Memory B cell (primary cell): ENCODE results near the gene MFSD6.
"Not testable (repeated sequence)": the region's sequence is repeated elsewhere in the genome, so short reads cannot be mapped to it uniquely, and the experiment has no call there.

Experiments used
- ATAC-seq: fragments of 150-1000 bp; cut with Tn5 transposase; 2 replicates; pipeline ENCODE4 v1.10.0; 2021; ENCODE audit warnings: low read depth, mild to moderate bottlenecking, moderate library complexity
- DNase-seq, 2 donors: peaks; one replicate each; pipeline ENCODE4 v3.0.0; 2022; ENCODE audit warnings: low spot score in 2 of 2
- H3K27ac Mint-ChIP-seq: one replicate; pipeline ENCODE4 v1.8.0; 2022; ENCODE audit warnings: mild to moderate bottlenecking, moderate library complexity, mixed read lengths
- H3K27me3 Mint-ChIP-seq: one replicate; pipeline ENCODE4 v1.8.0; 2022; ENCODE audit warnings: mixed read lengths
- H3K36me3 Mint-ChIP-seq: one replicate; pipeline ENCODE4 v1.8.0; 2022; ENCODE audit warnings: mild to moderate bottlenecking, mixed read lengths
- H3K4me1 Mint-ChIP-seq: one replicate; pipeline ENCODE4 v1.8.0; 2022; ENCODE audit warnings: mixed read lengths
- H3K4me3 Mint-ChIP-seq: one replicate; pipeline ENCODE4 v1.8.0; 2022; ENCODE audit warnings: mild to moderate bottlenecking, moderate library complexity, mixed read lengths
- H3K9me3 Mint-ChIP-seq: one replicate; pipeline ENCODE4 v1.8.0; 2022; ENCODE audit warnings: mixed read lengths

MFSD6 gene

DNA sequence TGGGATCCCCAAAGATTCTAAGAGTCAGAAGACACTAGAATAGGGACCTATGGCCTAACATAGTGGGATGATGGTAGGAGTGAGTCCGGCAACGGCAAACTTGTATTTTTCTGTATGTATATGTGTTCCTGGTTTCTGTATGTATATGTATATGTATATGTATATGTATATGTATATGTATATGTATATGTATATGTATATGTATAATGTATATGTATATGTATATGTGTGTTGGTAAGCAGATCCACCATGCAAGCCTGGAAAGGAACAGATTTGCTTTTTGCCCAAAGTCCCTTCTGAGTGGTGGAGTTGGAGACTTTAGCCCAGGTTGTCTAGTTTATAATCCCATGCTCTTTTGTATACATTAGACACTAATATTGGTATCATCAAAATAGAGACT is 46.6 kb downstream of the MFSD6 start:
- H3K36me3 Mint-ChIP-seq = peaks cover 36% of the 10 kb centered on the region
- H3K4me1 Mint-ChIP-seq = peaks cover 27% of the 10 kb centered on the region
- no peak overlapping the region for H3K4me3 Mint-ChIP-seq
- ATAC-seq = no peak
- no peak for DNase-seq
- H3K9me3 Mint-ChIP-seq = peaks cover 3% of the 10 kb centered on the region
- peak overlapping the region; percentile 48 for H3K27ac Mint-ChIP-seq
- H3K27me3 Mint-ChIP-seq = no peaks in the 10 kb centered on the region

DNA sequence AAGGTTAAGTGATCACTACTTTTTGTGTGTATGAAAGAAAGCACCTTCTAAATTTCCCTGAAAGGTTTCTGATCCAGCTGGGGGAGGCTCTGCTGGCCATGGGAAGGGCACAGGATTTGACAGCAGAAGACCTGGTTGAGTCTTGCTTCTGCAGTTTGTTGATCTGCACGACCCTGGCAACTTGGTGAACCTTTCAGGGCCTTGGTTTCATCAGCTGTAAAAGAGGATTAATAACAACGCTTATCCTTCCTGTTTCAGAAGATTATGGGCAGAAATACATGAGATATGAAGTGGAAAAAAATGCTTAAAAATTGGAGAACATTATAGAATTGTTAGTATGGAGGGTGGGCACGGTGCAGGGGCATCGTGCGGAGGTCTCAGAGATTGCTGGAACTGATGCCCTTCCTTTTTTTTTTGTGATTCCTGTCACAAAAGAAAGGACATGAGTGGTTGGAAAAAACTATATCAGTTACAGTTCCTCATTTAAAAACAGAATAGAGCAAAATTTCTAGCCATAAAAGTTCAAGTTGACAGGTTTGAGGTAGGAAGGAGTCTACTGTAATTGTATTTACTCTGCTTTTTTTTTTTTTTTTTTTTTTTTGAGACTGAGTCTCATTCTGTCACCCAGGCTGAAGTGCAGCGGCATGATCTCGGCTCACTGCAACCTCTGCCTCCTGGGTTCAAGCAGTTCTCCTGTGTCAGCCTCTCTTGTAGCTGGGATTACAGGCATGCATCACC is 47.4 kb downstream of the MFSD6 start:
- Mint-ChIP-seq H3K4me1 (peaks cover 31% of the 10 kb centered on the region), H3K27me3 (no peaks in the 10 kb centered on the region), H3K9me3 (peaks cover 3% of the 10 kb centered on the region), H3K27ac (no peak overlapping the region), H3K4me3 (no peak overlapping the region), H3K36me3 (peaks cover 38% of the 10 kb centered on the region)
- no peak for DNase-seq
- ATAC-seq = no peak

DNA sequence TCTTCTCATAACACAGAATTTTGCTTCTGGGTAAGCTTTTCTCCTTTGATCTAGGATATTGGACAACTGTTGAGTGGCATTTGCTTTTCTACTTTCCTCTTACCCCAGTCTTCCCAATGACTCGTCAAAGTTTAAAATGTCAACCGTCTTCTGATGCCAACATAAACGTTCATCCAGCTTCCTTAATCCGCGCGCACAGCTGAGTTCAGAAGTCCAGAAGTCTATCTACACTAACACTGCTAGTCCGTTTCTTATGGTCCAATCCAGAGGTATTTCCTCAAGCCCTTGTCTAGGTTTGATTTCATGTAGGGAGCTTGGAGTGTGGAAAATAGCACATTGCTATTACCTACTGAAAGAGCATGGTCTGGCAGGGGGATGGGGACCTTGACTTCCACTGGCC is 48.7 kb downstream of the MFSD6 start:
- peaks cover 26% of the 10 kb centered on the region for H3K4me1 Mint-ChIP-seq
- peaks cover 3% of the 10 kb centered on the region for H3K9me3 Mint-ChIP-seq
- H3K27me3 Mint-ChIP-seq = no peaks in the 10 kb centered on the region
- H3K36me3 Mint-ChIP-seq = peaks cover 38% of the 10 kb centered on the region
- DNase-seq = no peak
- H3K27ac Mint-ChIP-seq = no peak overlapping the region
- no peak overlapping the region for H3K4me3 Mint-ChIP-seq
- ATAC-seq = no peak

DNA sequence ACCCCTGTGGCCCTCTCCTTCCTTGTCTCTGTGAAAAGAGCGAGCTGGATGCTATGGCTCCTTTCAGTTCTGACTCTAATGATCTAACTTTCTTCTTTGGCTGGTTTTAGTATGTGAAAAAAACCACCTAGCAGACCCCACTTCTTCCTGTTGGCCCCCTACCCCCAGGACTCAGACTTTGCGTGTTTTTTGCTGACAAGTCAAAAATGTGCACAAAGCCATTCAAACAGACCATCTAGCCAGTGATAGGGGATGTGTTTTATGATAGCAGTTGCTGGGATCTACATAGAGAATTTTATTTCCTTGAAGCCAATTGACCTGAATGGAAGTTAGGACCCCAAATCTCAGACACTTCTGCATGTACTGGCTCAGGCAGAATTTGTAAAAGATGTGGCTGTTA is 49.1 kb downstream of the MFSD6 start:
- Mint-ChIP-seq H3K4me1 (peaks cover 26% of the 10 kb centered on the region), H3K4me3 (no peak overlapping the region), H3K36me3 (peaks cover 38% of the 10 kb centered on the region), H3K9me3 (peaks cover 3% of the 10 kb centered on the region), H3K27ac (no peak overlapping the region), H3K27me3 (no peaks in the 10 kb centered on the region)
- no peak for ATAC-seq
- DNase-seq = no peak

DNA sequence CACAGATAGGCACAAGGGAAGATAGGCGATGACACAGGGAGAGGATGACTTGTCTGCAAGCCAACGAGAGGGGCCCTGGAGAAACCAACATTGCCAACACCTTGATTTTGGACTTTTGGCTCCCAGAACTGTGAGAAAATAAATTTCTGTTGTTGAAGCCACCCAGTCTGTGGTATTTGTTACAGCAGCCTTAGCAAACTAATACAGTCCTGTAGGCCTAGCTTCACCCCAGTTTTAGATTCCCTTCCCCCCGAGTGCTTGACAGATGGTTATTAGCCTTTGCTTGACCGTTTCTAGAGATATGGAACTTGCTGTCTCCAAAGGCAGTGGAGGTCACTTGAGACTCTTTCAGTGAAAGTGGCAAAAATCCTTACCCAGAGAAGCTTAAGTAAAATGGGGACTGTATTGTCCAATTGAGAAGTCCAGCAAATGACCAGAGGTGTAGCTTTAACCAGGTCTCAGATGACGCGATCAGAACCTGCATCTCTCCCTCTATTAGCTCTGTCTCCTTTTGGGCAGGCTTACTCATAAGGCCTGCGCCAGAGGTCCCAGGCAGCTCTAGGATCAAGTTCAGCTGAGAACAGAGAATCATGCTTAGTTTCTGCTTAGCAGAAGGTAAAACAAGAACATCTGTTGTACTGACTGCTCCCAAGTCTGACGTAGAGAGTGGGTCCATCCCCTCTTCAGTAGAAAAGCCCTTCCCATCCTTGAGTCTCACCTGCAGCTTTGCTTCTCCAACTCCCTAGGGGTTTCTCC is 50.4 kb downstream of the MFSD6 start:
- Mint-ChIP-seq H3K4me1 (peaks cover 21% of the 10 kb centered on the region), H3K9me3 (no peaks in the 10 kb centered on the region), H3K27me3 (no peaks in the 10 kb centered on the region), H3K36me3 (peaks cover 29% of the 10 kb centered on the region), H3K27ac (no peak overlapping the region), H3K4me3 (no peak overlapping the region)
- DNase-seq (no peak), ATAC-seq (no peak)

DNA sequence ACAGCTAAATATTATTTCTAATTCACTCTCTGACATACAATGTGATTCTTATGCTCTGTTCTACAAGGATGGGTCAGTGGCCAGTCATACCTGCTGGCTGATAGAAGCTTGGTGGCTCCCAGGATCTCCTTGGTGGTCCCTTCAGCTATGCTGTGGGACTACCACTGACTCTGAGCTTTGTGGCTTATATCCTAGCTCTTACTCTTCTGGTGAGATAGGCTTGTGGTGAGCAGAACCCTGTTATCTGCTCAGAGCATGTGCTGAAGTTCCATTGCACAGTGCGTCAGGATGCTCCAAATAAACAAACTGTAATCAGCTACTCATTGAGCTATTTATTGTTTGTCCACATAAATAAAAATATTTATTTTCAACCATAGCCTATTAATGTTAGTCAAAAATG is 51.7 kb downstream of the MFSD6 start:
- Mint-ChIP-seq H3K4me1 (peaks cover 29% of the 10 kb centered on the region), H3K27ac (no peak overlapping the region), H3K27me3 (no peaks in the 10 kb centered on the region), H3K36me3 (peaks cover 20% of the 10 kb centered on the region), H3K4me3 (no peak overlapping the region), H3K9me3 (no peaks in the 10 kb centered on the region)
- ATAC-seq = no peak
- no peak for DNase-seq

DNA sequence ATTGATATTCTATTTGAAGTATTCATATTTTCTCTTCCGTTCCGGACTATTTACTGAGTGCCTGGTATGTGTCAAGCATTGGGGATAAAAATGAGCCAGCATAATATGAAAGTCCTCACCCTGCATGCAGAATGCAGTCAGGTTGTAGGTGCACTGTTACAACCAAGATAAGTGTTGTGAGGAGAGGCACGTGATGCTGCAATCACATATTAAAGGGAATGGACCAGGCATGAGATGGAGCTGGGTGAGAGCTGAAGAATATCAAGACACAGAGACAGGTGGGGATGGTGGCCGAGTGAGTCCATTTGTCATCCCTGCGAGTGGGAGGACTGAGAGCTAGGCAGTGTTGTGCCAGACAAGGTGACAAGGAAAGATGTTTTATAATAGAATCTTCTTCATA is 52.3 kb downstream of the MFSD6 start:
- DNase-seq (no peak), ATAC-seq (no peak)
- peaks cover 30% of the 10 kb centered on the region for H3K4me1 Mint-ChIP-seq
- peaks cover 20% of the 10 kb centered on the region for H3K36me3 Mint-ChIP-seq
- no peaks in the 10 kb centered on the region for H3K27me3 Mint-ChIP-seq
- H3K9me3 Mint-ChIP-seq = no peaks in the 10 kb centered on the region
- no peak overlapping the region for H3K27ac Mint-ChIP-seq
- no peak overlapping the region for H3K4me3 Mint-ChIP-seq

DNA sequence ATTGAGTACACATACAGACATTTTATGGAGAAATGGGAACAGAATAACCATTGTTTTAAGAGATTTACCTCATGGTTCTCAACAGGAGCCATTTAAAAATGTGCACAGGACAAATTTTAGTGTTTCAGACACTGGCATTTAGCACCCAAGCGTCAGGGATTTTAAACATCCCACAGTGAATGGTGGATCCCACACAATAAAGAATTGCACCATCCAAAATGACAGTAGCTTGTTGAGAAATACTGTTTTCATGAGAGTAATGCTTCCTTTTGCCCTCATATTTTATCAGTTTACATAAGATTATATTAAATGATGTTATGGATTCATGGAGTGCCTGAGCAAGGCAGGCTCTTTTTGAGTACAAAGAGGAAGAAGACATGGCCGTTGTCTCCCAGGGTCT is 54.0 kb downstream of the MFSD6 start:
- Mint-ChIP-seq H3K4me1 (peaks cover 40% of the 10 kb centered on the region), H3K27me3 (no peaks in the 10 kb centered on the region), H3K36me3 (peaks cover 9% of the 10 kb centered on the region), H3K4me3 (no peak overlapping the region), H3K27ac (no peak overlapping the region), H3K9me3 (no peaks in the 10 kb centered on the region)
- ATAC-seq (no peak), DNase-seq (no peak)

DNA sequence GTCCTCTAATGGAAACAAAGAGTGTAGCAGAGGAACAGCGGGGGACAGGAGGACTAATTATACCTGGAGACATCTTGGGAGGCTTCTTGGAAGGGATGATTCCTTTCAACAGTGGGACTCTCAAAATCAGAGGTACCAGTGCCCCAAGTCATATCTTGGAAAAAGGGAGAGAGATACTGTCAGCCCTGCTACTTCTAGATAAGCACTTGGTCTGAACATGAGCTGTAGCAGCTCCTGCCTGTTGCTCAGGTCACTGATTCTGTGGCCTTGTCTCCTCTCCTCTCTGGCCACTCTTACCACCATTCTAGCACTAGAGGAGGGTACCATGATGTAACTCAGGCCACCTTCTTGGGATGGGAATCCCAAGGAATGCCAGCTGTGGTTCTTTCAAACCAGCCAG is 54.5 kb downstream of the MFSD6 start:
- DNase-seq = no peak

DNA sequence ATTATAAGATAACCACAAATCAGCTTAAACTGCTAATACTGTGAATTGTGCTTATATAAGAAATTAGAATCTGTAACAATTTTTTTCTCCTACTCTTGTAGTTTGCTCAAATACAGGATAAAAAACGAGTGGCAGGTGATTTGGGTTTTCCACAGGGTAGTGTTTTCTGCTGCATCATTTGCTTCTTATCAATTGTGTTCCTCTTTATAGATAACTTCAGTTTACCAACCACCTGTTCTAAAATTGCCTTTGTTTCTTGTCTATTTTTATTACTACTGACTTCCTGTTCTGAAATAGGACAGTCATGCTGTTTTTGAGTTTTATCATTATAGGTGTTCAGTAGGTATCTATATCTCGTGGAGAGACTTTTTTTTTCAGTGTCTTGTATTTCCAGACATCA is 56.9 kb downstream of the MFSD6 start:
- H3K27ac Mint-ChIP-seq = peak overlapping the region; percentile 79
- ATAC-seq = peak; percentile 53
- H3K9me3 Mint-ChIP-seq = no peaks in the 10 kb centered on the region
- H3K27me3 Mint-ChIP-seq = no peaks in the 10 kb centered on the region
- DNase-seq = no peak
- peaks cover 5% of the 10 kb centered on the region for H3K36me3 Mint-ChIP-seq
- peak overlapping the region; percentile 52 for H3K4me3 Mint-ChIP-seq
- H3K4me1 Mint-ChIP-seq = peaks cover 55% of the 10 kb centered on the region

More for the DNA sequence above, 54.5 kb downstream of the MFSD6 start:
- ATAC-seq = no peak
- H3K4me1 Mint-ChIP-seq = peaks cover 45% of the 10 kb centered on the region
- no peak overlapping the region for H3K4me3 Mint-ChIP-seq
- peaks cover 6% of the 10 kb centered on the region for H3K36me3 Mint-ChIP-seq
- H3K9me3 Mint-ChIP-seq = no peaks in the 10 kb centered on the region
- no peaks in the 10 kb centered on the region for H3K27me3 Mint-ChIP-seq
- no peak overlapping the region for H3K27ac Mint-ChIP-seq

DNA sequence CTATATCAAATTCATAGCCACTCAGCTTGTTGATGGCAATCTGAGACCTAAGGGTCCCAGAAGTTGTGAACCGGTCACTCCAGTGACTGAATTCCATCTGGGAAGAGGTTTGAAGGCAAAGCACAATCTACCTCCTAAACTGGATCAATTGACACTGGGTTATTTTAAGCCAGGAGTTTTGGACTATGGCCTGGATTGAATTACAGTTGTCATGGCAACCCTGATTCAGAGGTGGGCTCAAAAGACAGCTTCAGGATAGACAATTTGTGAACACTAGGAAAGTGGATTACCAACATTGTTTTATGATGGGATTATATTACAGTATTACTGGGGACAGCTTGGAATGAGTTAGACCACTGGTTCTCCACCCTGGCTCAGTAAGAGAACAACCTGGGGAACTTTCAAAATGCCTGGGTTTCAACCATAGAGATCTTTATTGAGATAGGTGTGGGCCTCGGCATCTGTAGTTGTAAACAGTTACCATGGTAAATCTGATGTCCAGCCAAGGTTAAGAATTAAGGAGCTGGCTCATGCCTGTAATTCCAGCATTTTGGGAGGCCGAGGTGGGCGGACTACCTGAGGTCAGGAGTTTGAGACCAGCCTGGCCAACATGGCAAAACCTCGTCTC is 58.8 kb downstream of the MFSD6 start:
- Mint-ChIP-seq H3K36me3 (peaks cover 5% of the 10 kb centered on the region), H3K27ac (no peak overlapping the region), H3K4me1 (peaks cover 51% of the 10 kb centered on the region), H3K9me3 (no peaks in the 10 kb centered on the region), H3K4me3 (no peak overlapping the region), H3K27me3 (no peaks in the 10 kb centered on the region)
- DNase-seq (no peak), ATAC-seq (no peak)

DNA sequence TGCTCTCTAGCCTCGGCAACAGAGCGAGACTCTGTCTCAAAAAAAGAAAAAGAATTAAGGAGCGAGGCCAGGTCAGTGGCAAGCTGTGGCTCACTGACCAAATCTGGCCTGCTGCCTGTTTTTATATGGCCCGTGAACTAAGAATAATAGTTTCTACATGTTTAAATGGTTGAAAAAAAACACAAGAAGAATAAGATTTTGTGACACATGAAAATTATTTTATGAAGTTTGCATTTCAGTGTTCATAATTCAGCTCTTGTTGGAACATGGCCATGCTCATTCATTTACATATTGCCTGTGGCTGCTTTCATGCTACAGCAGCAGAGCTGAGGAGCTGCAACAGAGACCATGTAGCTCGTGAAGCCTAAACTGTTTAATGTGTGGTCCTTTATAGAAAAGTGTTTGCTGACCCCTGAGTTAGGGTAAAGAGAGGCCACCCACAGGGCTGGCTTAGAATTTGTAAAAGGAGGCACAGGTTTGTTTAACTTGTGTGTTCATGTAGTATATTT is 59.5 kb downstream of the MFSD6 start:
- peaks cover 11% of the 10 kb centered on the region for H3K36me3 Mint-ChIP-seq
- ATAC-seq = no peak
- H3K27ac Mint-ChIP-seq = peak overlapping the region; percentile 64
- H3K4me3 Mint-ChIP-seq = no peak overlapping the region
- peaks cover 48% of the 10 kb centered on the region for H3K4me1 Mint-ChIP-seq
- no peaks in the 10 kb centered on the region for H3K27me3 Mint-ChIP-seq
- no peak for DNase-seq
- H3K9me3 Mint-ChIP-seq = peaks cover 1% of the 10 kb centered on the region

DNA sequence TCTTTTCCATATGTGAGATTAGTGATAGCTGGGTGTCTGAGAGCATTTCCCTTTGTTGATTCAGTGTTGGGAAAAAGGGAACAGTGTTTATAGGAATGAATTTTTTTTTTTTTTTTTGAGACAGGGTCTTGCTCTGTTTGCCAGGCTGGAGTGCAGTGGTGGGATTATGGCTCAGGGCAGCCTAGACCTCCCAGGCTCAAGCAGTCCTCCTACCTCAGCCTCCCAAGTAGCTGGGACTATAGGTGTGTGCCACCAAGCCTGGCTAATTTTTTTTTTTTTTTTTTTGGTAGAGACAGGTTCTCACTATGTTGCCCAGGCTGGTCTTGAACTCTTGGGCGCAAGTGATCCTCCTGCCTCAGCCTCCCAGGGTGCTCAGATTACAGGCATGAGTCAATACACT is 60.2 kb downstream of the MFSD6 start:
- not testable (repeated sequence) for ATAC-seq, H3K27me3 Mint-ChIP-seq, H3K9me3 Mint-ChIP-seq, DNase-seq
- Mint-ChIP-seq H3K4me1 (peaks cover 46% of the 10 kb centered on the region), H3K4me3 (peak overlapping the region; percentile 2), H3K27ac (peak overlapping the region; percentile 64), H3K36me3 (peaks cover 11% of the 10 kb centered on the region)

DNA sequence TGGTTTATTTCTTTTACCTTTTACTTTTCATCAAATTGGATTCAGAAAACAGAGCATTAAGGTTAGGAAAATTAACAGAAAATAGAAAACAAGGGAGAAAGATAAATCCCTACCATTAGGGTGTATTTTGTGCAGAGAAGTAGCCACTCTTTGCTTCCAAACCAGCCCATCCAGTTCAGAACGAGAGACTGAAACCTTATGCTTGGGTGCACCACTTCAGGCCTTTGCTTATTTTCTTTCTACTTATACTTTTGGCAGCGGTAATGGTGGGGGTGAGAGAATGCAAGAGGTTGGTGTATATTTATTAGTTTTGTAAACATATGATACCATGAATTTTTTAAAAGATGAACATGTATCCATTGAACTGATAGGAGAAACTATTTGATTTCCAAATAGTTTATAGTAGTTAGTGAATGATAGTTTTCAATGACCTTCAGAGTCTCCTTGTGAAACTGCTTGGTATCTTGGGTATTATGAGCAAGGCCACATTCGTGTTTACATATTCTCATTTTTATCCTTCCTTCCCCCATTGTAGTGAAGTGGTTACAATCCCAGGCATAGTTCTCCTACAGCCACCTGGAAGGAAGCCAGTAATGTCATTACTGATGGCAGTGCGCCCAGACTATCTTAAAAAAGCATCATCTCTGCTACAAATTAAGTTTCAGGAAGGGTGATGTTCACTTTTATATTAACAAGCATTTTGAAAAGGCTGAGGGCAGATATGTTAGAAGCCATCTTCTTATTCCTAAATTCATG is 60.8 kb downstream of the MFSD6 start:
- H3K27ac Mint-ChIP-seq = no peak overlapping the region
- no peak for DNase-seq

More for the DNA sequence above, 60.8 kb downstream of the MFSD6 start:
- Mint-ChIP-seq H3K4me1 (peaks cover 45% of the 10 kb centered on the region), H3K4me3 (no peak overlapping the region), H3K36me3 (peaks cover 13% of the 10 kb centered on the region), H3K9me3 (peaks cover 3% of the 10 kb centered on the region), H3K27me3 (no peaks in the 10 kb centered on the region)
- ATAC-seq = no peak
